DND-41 (cell line): Measurements from ENCODE around the gene PLA2G2E.

ENCODE experiments used
- ATAC-seq: fragments of 200-7000 bp; cut with Tn5 transposase; 3 replicates; pipeline ENCODE4 v1.9.1; 2021; ENCODE audit warnings: low read depth; ENCODE audit not compliant: insufficient read depth
- DNase-seq: peaks from one replicate; pipeline ENCODE4 v3.0.0-alpha.2; 2020
- H2AFZ ChIP-seq: 2 replicates; pipeline ENCODE4 v1.6.0; 2012; ENCODE audit warnings: low read depth, low read length
- H3K27ac ChIP-seq: 2 replicates; pipeline ENCODE4 v1.5.1; 2012; ENCODE audit warnings: low read length, inconsistent platforms
- H3K27me3 ChIP-seq: fragments of 200-600 bp; sonication (generic); 2 replicates; pipeline ENCODE4 v1.6.0; 2012; ENCODE audit warnings: low read length, mild to moderate bottlenecking, inconsistent platforms; ENCODE audit not compliant: insufficient read depth, poor library complexity
- H3K36me3 ChIP-seq: 2 replicates; pipeline ENCODE4 v1.5.1; 2012; ENCODE audit warnings: low read length, inconsistent platforms; ENCODE audit not compliant: insufficient read depth
- H3K4me1 ChIP-seq: 2 replicates; pipeline ENCODE4 v1.5.1; 2012; ENCODE audit warnings: mild to moderate bottlenecking, low read length; ENCODE audit not compliant: insufficient read depth
- H3K4me2 ChIP-seq: 2 replicates; pipeline ENCODE4 v1.6.0; 2012; ENCODE audit warnings: mild to moderate bottlenecking, moderate library complexity, low read length, inconsistent platforms; ENCODE audit not compliant: insufficient read depth
- H3K4me3 ChIP-seq, 2 experiments: fragments of 200-600 bp in 1 of 2; shearing (Covaris generic) in 1 of 2; 2 replicates each; pipeline ENCODE4 v1.5.1; 2012 to 2016; ENCODE audit warnings: inconsistent platforms in 2 of 2, low read length in 2 of 2, mild to moderate bottlenecking in 2 of 2, low read depth in 1 of 2, moderate library complexity in 1 of 2
- H3K79me2 ChIP-seq: 2 replicates; pipeline ENCODE4 v1.6.0; 2012; ENCODE audit warnings: low read length, inconsistent platforms; ENCODE audit not compliant: insufficient read depth
- H3K9ac ChIP-seq: 2 replicates; pipeline ENCODE4 v1.6.0; 2012; ENCODE audit warnings: low read depth, mild to moderate bottlenecking, inconsistent platforms, low read length, moderate library complexity
- H3K9me3 ChIP-seq: 2 replicates; pipeline ENCODE4 v1.5.1; 2012; ENCODE audit warnings: low read length, moderate library complexity, mild to moderate bottlenecking, inconsistent platforms; ENCODE audit not compliant: insufficient read depth, severe bottlenecking
- H4K20me1 ChIP-seq: 2 replicates; pipeline ENCODE4 v1.6.0; 2012; ENCODE audit warnings: low read length; ENCODE audit not compliant: insufficient read depth
- EZH2 ChIP-seq: IDR thresholded peaks from 3 replicates; pipeline ENCODE4 v1.6.1; 2012; ENCODE audit warnings: borderline replicate concordance, low read depth, mild to moderate bottlenecking, moderate library complexity, low read length, inconsistent platforms; ENCODE audit not compliant: severe bottlenecking
- TF ChIP-seq, protein P1 (sequence below): IDR thresholded peaks from 2 replicates; pipeline ENCODE4 v1.5.1; 2012; ENCODE audit warnings: borderline replicate concordance, low read length, moderate library complexity, mild to moderate bottlenecking; ENCODE audit not compliant: poor library complexity, severe bottlenecking; ENCODE audit errors: extremely low read depth

Gene PLA2G2E

DNA sequence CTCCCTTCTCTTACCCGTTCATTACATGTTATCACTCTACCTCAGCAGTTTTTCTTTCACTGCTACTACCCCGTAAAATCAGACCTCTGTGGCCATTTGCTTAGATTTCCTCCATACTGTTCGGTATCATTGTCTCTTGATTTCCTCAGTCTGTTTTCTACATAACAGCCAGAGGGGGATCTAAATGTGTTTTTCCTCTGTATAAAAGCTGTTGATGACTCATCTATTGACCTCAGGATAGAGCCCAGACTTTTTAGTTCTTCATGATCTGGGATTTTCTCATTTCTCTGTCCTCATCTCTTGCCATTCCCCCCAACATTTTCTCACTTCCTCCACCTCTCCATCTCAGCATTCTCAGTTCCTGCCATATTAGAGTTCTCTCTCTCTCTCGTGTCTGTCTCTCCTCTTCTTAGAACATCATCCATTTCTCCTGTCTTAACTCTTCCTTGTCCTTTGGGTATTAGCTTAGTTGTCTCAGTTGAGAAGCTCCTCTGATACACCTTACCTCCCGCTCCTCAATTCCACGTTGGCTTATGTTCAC lies 30.7 kb downstream of the PLA2G2E start:
- peaks cover 44% of the 10 kb centered on the region for H4K20me1 ChIP-seq
- peaks cover 50% of the 10 kb centered on the region for H3K79me2 ChIP-seq
- H3K4me3 ChIP-seq, result no peak overlapping the region
- no peak overlapping the region for H3K9ac ChIP-seq
- no peak overlapping the region for H3K27ac ChIP-seq
- no peak overlapping the region for H3K4me2 ChIP-seq
- no peak overlapping the region for H2AFZ ChIP-seq
- no peaks in the 10 kb centered on the region for H3K9me3 ChIP-seq
- TF ChIP-seq EZH2, result no peak
- TF ChIP-seq, protein P1, sequence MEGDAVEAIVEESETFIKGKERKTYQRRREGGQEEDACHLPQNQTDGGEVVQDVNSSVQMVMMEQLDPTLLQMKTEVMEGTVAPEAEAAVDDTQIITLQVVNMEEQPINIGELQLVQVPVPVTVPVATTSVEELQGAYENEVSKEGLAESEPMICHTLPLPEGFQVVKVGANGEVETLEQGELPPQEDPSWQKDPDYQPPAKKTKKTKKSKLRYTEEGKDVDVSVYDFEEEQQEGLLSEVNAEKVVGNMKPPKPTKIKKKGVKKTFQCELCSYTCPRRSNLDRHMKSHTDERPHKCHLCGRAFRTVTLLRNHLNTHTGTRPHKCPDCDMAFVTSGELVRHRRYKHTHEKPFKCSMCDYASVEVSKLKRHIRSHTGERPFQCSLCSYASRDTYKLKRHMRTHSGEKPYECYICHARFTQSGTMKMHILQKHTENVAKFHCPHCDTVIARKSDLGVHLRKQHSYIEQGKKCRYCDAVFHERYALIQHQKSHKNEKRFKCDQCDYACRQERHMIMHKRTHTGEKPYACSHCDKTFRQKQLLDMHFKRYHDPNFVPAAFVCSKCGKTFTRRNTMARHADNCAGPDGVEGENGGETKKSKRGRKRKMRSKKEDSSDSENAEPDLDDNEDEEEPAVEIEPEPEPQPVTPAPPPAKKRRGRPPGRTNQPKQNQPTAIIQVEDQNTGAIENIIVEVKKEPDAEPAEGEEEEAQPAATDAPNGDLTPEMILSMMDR, result no peak
- no peaks in the 10 kb centered on the region for H3K27me3 ChIP-seq
- peaks cover 74% of the 10 kb centered on the region for H3K36me3 ChIP-seq
- no peak for DNase-seq
- no peaks in the 10 kb centered on the region for H3K4me1 ChIP-seq
- no peak for ATAC-seq

DNA sequence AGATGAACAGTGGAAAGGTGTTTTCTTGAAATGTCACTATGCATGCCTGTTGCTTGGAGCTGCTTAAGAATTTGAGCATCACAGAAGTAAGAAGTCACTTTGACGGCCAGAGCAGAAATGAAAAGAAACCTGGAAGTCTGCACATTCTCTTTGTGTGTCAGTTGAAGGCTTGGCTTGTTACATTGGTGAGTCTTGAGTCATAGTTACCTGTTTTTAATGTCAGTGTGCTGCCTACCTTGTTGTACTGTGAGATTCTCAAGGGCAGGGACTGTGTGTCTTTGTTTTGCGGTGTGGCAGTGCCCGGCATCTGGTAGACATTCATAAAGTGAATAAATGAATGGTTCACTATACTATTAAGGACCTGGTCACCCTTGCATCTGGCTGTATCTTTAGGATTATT lies 31.3 kb downstream of the PLA2G2E start:
- Histone ChIP-seq H4K20me1 (peaks cover 41% of the 10 kb centered on the region), H3K9ac (no peak overlapping the region), H2AFZ (no peak overlapping the region), H3K27ac (no peak overlapping the region), H3K4me1 (no peaks in the 10 kb centered on the region), H3K79me2 (peaks cover 55% of the 10 kb centered on the region), H3K9me3 (no peaks in the 10 kb centered on the region), H3K36me3 (peaks cover 70% of the 10 kb centered on the region), H3K27me3 (no peaks in the 10 kb centered on the region), H3K4me3 (no peak overlapping the region), H3K4me2 (no peak overlapping the region)
- DNase-seq, result no peak
- ATAC-seq, result no peak
- TF ChIP-seq, protein P1, result no peak
- no peak for TF ChIP-seq EZH2

DNA sequence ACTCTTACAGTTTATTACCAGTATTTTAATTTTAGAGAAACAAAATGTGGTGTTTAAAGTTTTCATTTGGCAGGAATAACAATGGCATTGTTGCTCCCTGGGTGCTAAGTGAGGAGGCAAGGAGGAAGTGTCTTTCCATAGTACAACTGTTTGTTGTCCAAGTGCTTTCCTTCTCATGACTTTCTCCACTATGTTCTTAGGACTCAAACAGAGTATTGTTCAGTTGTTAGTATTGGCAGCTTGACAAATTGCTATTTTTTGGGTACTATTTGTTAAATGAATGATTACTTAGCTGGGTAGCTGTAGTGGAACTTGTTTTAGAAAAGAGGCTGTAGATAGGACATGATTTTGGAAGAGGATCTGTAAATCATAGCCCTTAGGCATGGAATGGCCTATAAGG lies 33.8 kb downstream of the PLA2G2E start:
- no peaks in the 10 kb centered on the region for H3K9me3 ChIP-seq
- no peak for TF ChIP-seq EZH2
- TF ChIP-seq, protein P1, result no peak

GRCh38 chr1:19888112-19888511 lies 35.3 kb downstream of the PLA2G2E start:
- Histone ChIP-seq H3K9ac (no peak overlapping the region), H2AFZ (no peak overlapping the region), H3K79me2 (peaks cover 83% of the 10 kb centered on the region), H3K4me3 (no peak overlapping the region), H3K9me3 (no peaks in the 10 kb centered on the region), H3K4me1 (peaks cover 22% of the 10 kb centered on the region), H3K4me2 (no peak overlapping the region), H3K36me3 (peaks cover 40% of the 10 kb centered on the region), H4K20me1 (peaks cover 51% of the 10 kb centered on the region), H3K27ac (no peak overlapping the region), H3K27me3 (no peaks in the 10 kb centered on the region)
- DNase-seq, result no peak
- TF ChIP-seq EZH2, result no peak
- TF ChIP-seq, protein P1, result no peak
- no peak for ATAC-seq

More for the DNA sequence above, 33.8 kb downstream of the PLA2G2E start:
- no peak for DNase-seq
- no peak overlapping the region for H3K9ac ChIP-seq
- ATAC-seq, result no peak
- no peak overlapping the region for H2AFZ ChIP-seq
- H3K27me3 ChIP-seq, result no peaks in the 10 kb centered on the region
- peaks cover 50% of the 10 kb centered on the region for H4K20me1 ChIP-seq
- H3K4me1 ChIP-seq, result peaks cover 6% of the 10 kb centered on the region
- H3K4me3 ChIP-seq, result no peak overlapping the region
- H3K36me3 ChIP-seq, result peaks cover 52% of the 10 kb centered on the region
- no peak overlapping the region for H3K4me2 ChIP-seq
- peaks cover 75% of the 10 kb centered on the region for H3K79me2 ChIP-seq
- H3K27ac ChIP-seq, result no peak overlapping the region
